HEK293 (cell line): ENCODE results near the gene CSMD2.

Experiments used
- CTCF ChIA-PET: fragments of 350-600 bp; formaldehyde crosslinking; extraction: SDS; loops from one replicate; lab custom pipeline; 2021; ENCODE audit warnings: antibody characterized with exemption; lab: Yijun Ruan, JAX
- POLR2A ChIA-PET: fragments of 300-600 bp; formaldehyde crosslinking; extraction: SDS; loops from one replicate; lab custom pipeline; 2020; ENCODE audit warnings: antibody characterized with exemption, inconsistent platforms; lab: Yijun Ruan, JAX
- H3K27ac ChIP-seq: fragments of 200-500 bp; sonication (Bioruptor generic); 2 replicates; pipeline ENCODE4 v1.5.1; 2014; ENCODE audit warnings: low read depth, low read length, control low read depth, inconsistent platforms; ENCODE audit errors: extremely low read depth
- H3K36me3 ChIP-seq, 2 experiments: fragments of 200-500 bp in 1 of 2; sonication (Bioruptor generic) in 1 of 2; 1 replicate in 1 of 2; 2 replicates in 1 of 2; pipeline ENCODE4 v1.5.1; 2014 to 2017; ENCODE audit warnings: inconsistent platforms in 2 of 2, low read length in 2 of 2; ENCODE audit not compliant: control insufficient read depth in 2 of 2, insufficient read depth in 1 of 2
- H3K4me1 ChIP-seq: fragments of 200-500 bp; sonication (Bioruptor generic); 2 replicates; pipeline ENCODE4 v1.5.1; 2014; ENCODE audit warnings: mild to moderate bottlenecking, low read length, inconsistent platforms; ENCODE audit not compliant: control insufficient read depth, insufficient read depth
- H3K4me3 ChIP-seq: 2 replicates; pipeline ENCODE4 v1.5.1; 2011; ENCODE audit warnings: low read depth, mild to moderate bottlenecking, control low read depth, low read length, moderate library complexity
- H3K9me3 ChIP-seq: fragments of 200-500 bp; sonication (Bioruptor generic); 2 replicates; pipeline ENCODE4 v1.5.1; 2014; ENCODE audit warnings: low read depth, low read length, inconsistent platforms; ENCODE audit not compliant: control insufficient read depth, insufficient read depth
- HOXA7 ChIP-seq: sonication (generic); formaldehyde crosslinking; IDR thresholded peaks from 2 replicates; pipeline ENCODE4 v1.8.1; 2022; ENCODE audit warnings: missing genetic modification reagents, borderline replicate concordance
- KLF16 ChIP-seq: fragments of 450-650 bp; formaldehyde crosslinking; IDR thresholded peaks from 2 replicates; pipeline ENCODE4 v1.5.1; 2017; ENCODE audit warnings: missing biosample characterization, missing genetic modification characterization
- OVOL3 ChIP-seq: fragments of 450-650 bp; formaldehyde crosslinking; IDR thresholded peaks from 2 replicates; pipeline ENCODE4 v1.5.1; 2016; ENCODE audit warnings: missing biosample characterization, missing genetic modification characterization
- RBAK ChIP-seq: fragments of 450-650 bp; formaldehyde crosslinking; IDR thresholded peaks from 2 replicates; pipeline ENCODE4 v1.5.1; 2016; ENCODE audit warnings: missing biosample characterization, missing genetic modification characterization
- ZBTB48 ChIP-seq: fragments of 450-650 bp; formaldehyde crosslinking; IDR thresholded peaks from 2 replicates; pipeline ENCODE4 v1.5.1; 2016; ENCODE audit warnings: missing biosample characterization, missing genetic modification characterization
- ZFHX2 ChIP-seq: fragments of 450-650 bp; formaldehyde crosslinking; conservative IDR thresholded peaks from 2 replicates; pipeline ENCODE4 v1.5.1; 2016; ENCODE audit warnings: missing biosample characterization, missing genetic modification characterization
- ZFP37 ChIP-seq: fragments of 450-650 bp; formaldehyde crosslinking; IDR thresholded peaks from 2 replicates; pipeline ENCODE4 v1.5.1; 2016; ENCODE audit warnings: missing biosample characterization, missing genetic modification characterization
- ZFP41 ChIP-seq: fragments of 450-650 bp; formaldehyde crosslinking; IDR thresholded peaks from 2 replicates; pipeline ENCODE4 v1.5.1; 2016; ENCODE audit warnings: missing biosample characterization, missing genetic modification characterization, borderline replicate concordance
- ZNF114 ChIP-seq: fragments of 450-650 bp; formaldehyde crosslinking; IDR thresholded peaks from 2 replicates; pipeline ENCODE4 v1.5.0; 2017; ENCODE audit warnings: missing biosample characterization, missing genetic modification characterization
- ZNF133 ChIP-seq: fragments of 450-650 bp; formaldehyde crosslinking; IDR thresholded peaks from 2 replicates; pipeline ENCODE4 v1.5.1; 2016; ENCODE audit warnings: missing biosample characterization, missing genetic modification characterization
- ZNF202 ChIP-seq: fragments of 450-650 bp; formaldehyde crosslinking; IDR thresholded peaks from 2 replicates; pipeline ENCODE4 v1.5.1; 2016; ENCODE audit warnings: missing biosample characterization, missing genetic modification characterization, borderline replicate concordance
- ZNF221 ChIP-seq: fragments of 450-650 bp; formaldehyde crosslinking; IDR thresholded peaks from 2 replicates; pipeline ENCODE4 v1.5.1; 2017; ENCODE audit warnings: missing biosample characterization, missing genetic modification characterization, borderline replicate concordance
- ZNF239 ChIP-seq: fragments of 450-650 bp; formaldehyde crosslinking; IDR thresholded peaks from 2 replicates; pipeline ENCODE4 v1.5.1; 2016; ENCODE audit warnings: missing biosample characterization, missing genetic modification characterization
- ZNF280C ChIP-seq: fragments of 450-650 bp; formaldehyde crosslinking; IDR thresholded peaks from 2 replicates; pipeline ENCODE4 v1.5.1; 2016; ENCODE audit warnings: missing biosample characterization, missing genetic modification characterization
- ZNF341 ChIP-seq: fragments of 450-650 bp; formaldehyde crosslinking; IDR thresholded peaks from 2 replicates; pipeline ENCODE4; 2016; ENCODE audit warnings: low read depth, missing biosample characterization, missing genetic modification characterization
- ZNF404 ChIP-seq: fragments of 450-650 bp; formaldehyde crosslinking; IDR thresholded peaks from 2 replicates; pipeline ENCODE4 v1.5.1; 2017; ENCODE audit warnings: missing biosample characterization, missing genetic modification characterization
- ZNF585B ChIP-seq: fragments of 450-650 bp; formaldehyde crosslinking; IDR thresholded peaks from 2 replicates; pipeline ENCODE4 v1.5.1; 2016; ENCODE audit warnings: missing biosample characterization, missing genetic modification characterization
- ZNF707 ChIP-seq: fragments of 450-650 bp; formaldehyde crosslinking; IDR thresholded peaks from 2 replicates; pipeline ENCODE4 v1.5.1; 2016; ENCODE audit warnings: missing biosample characterization, missing genetic modification characterization
- ZNF792 ChIP-seq: fragments of 450-650 bp; formaldehyde crosslinking; IDR thresholded peaks from 2 replicates; pipeline ENCODE4 v1.5.1; 2016; ENCODE audit warnings: missing biosample characterization, missing genetic modification characterization
- ZSCAN23 ChIP-seq: fragments of 450-650 bp; formaldehyde crosslinking; IDR thresholded peaks from 2 replicates; pipeline ENCODE4 v1.5.1; 2016; ENCODE audit warnings: missing biosample characterization, missing genetic modification characterization
- TF ChIP-seq, protein P1 (sequence below): fragments of 450-650 bp; formaldehyde crosslinking; conservative IDR thresholded peaks from 2 replicates; pipeline ENCODE4 v1.5.1; 2016; ENCODE audit warnings: low read depth, missing biosample characterization, missing genetic modification characterization

The CSMD2 gene

GRCh38 chr1:33784876-33785275 is 380.2 kb downstream of the CSMD2 start (continued):
- TF ChIP-seq, protein P1, sequence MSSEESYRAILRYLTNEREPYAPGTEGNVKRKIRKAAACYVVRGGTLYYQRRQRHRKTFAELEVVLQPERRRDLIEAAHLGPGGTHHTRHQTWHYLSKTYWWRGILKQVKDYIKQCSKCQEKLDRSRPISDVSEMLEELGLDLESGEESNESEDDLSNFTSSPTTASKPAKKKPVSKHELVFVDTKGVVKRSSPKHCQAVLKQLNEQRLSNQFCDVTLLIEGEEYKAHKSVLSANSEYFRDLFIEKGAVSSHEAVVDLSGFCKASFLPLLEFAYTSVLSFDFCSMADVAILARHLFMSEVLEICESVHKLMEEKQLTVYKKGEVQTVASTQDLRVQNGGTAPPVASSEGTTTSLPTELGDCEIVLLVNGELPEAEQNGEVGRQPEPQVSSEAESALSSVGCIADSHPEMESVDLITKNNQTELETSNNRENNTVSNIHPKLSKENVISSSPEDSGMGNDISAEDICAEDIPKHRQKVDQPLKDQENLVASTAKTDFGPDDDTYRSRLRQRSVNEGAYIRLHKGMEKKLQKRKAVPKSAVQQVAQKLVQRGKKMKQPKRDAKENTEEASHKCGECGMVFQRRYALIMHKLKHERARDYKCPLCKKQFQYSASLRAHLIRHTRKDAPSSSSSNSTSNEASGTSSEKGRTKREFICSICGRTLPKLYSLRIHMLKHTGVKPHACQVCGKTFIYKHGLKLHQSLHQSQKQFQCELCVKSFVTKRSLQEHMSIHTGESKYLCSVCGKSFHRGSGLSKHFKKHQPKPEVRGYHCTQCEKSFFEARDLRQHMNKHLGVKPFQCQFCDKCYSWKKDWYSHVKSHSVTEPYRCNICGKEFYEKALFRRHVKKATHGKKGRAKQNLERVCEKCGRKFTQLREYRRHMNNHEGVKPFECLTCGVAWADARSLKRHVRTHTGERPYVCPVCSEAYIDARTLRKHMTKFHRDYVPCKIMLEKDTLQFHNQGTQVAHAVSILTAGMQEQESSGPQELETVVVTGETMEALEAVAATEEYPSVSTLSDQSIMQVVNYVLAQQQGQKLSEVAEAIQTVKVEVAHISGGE (tag by site-specific recombination): no peak

DNA sequence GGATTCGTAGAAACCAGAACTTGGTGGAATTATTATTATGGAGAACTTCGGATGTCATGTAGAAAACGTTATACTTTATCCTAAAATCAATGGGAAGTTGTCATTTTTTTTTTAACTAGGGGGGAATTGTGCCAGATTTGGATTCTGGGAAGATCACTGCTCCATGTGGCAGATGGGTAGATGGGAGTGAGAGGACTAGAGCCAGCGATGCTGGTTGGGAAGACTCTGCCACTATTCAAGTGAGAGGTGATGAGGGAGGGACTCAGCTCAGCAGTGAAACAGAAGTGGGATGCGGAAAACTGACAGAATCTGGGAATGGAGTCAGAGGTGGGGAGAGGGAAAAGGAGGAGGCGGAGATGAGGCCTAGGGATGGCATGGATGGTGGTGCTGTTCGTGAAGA is 382.3 kb downstream of the CSMD2 start:
- no peaks in the 10 kb centered on the region for H3K36me3 ChIP-seq
- no peak for TF ChIP-seq ZNF221 (tag by site-specific recombination)
- TF ChIP-seq ZNF585B (tag by site-specific recombination): no peak
- TF ChIP-seq ZSCAN23: no peak
- no peak for TF ChIP-seq OVOL3
- no peak for TF ChIP-seq ZFHX2 (tag by site-specific recombination)
- TF ChIP-seq ZNF404: no peak
- TF ChIP-seq ZNF133 (tag by site-specific recombination): no peak
- no peak for TF ChIP-seq ZFP37
- TF ChIP-seq KLF16 (tag by site-specific recombination): no peak
- TF ChIP-seq ZBTB48 (tag by site-specific recombination): no peak
- TF ChIP-seq ZNF280C: no peak
- no peak for TF ChIP-seq ZNF792 (tag by site-specific recombination)
- TF ChIP-seq ZFP41: no peak
- TF ChIP-seq RBAK (tag by site-specific recombination): no peak
- TF ChIP-seq ZNF239: no peak
- TF ChIP-seq HOXA7 (CRISPR knock-in tag): no peak
- no peak for TF ChIP-seq ZNF202
- TF ChIP-seq ZNF707 (tag by site-specific recombination): no peak
- no peak for TF ChIP-seq ZNF341
- TF ChIP-seq, all 188 proteins: peak for 0
- no peak overlapping the region for H3K4me3 ChIP-seq
- H3K9me3 ChIP-seq: no peaks in the 10 kb centered on the region
- ChIA-PET POLR2A (no interaction called here), CTCF (no interaction called here)
- H3K27ac ChIP-seq: no peak overlapping the region
- no peaks in the 10 kb centered on the region for H3K4me1 ChIP-seq

- POLR2A ChIA-PET: no interaction called here
Observed at GRCh38 chr1:33781652-33782051, 383.4 kb downstream of the CSMD2 start.

More at GRCh38 chr1:33781652-33782051, 383.4 kb downstream of the CSMD2 start:
- no peak for TF ChIP-seq ZNF114 (tag by site-specific recombination)
- no peaks in the 10 kb centered on the region for H3K36me3 ChIP-seq
- no peaks in the 10 kb centered on the region for H3K4me1 ChIP-seq
- H3K4me3 ChIP-seq: no peak overlapping the region
- CTCF ChIA-PET: no interaction called here
- no peaks in the 10 kb centered on the region for H3K9me3 ChIP-seq
- H3K27ac ChIP-seq: no peak overlapping the region
